IPS-18c (cell line): Measurements from ENCODE around the gene PERP.

Experiments
- H3K4me3 ChIP-seq: 2 replicates; pipeline ENCODE4 v1.7.0; 2013; ENCODE audit warnings: low read depth, mild to moderate bottlenecking, low read length, moderate library complexity; ENCODE audit not compliant: insufficient read depth
- H3K9me3 ChIP-seq: one replicate; pipeline ENCODE4 v1.6.1; 2013; ENCODE audit warnings: mild to moderate bottlenecking, low read length, moderate library complexity; ENCODE audit not compliant: control insufficient read depth, insufficient read depth

PERP gene

GRCh38 chr6:138107752-138108592 lies 753 bp upstream of the PERP start:
- H3K4me3 ChIP-seq: peak overlapping the region; percentile 81
- no peaks in the 10 kb centered on the region for H3K9me3 ChIP-seq

GRCh38 chr6:138106665-138107077 lies 548 bp downstream of the PERP start:
- no peaks in the 10 kb centered on the region for H3K9me3 ChIP-seq
- peak overlapping the region; percentile 81 for H3K4me3 ChIP-seq

- H3K4me3 ChIP-seq: peak overlapping the region; percentile 81
- H3K9me3 ChIP-seq: no peaks in the 10 kb centered on the region
Measured at GRCh38 chr6:138105880-138106664, 1.1 kb downstream of the PERP start.

- Histone ChIP-seq H3K9me3 (no peaks in the 10 kb centered on the region), H3K4me3 (peak overlapping the region; percentile 16; the same call in 1 of the 2 replicates)
Measured at GRCh38 chr6:138105446-138105845, 1.8 kb downstream of the PERP start.

- Histone ChIP-seq H3K9me3 (no peaks in the 10 kb centered on the region), H3K4me3 (no peak overlapping the region)
Measured at GRCh38 chr6:138104618-138105213, 2.5 kb downstream of the PERP start.

GRCh38 chr6:138103871-138104270 lies 3.3 kb downstream of the PERP start:
- no peak overlapping the region for H3K4me3 ChIP-seq
- no peaks in the 10 kb centered on the region for H3K9me3 ChIP-seq

GRCh38 chr6:138101946-138102731 lies 5.1 kb downstream of the PERP start:
- no peaks in the 10 kb centered on the region for H3K9me3 ChIP-seq

GRCh38 chr6:138099832-138100231 lies 7.4 kb downstream of the PERP start:
- Histone ChIP-seq H3K4me3 (no peak overlapping the region), H3K9me3 (no peaks in the 10 kb centered on the region)

More at GRCh38 chr6:138101946-138102731, 5.1 kb downstream of the PERP start:
- no peak overlapping the region for H3K4me3 ChIP-seq

- Histone ChIP-seq H3K9me3 (no peaks in the 10 kb centered on the region), H3K4me3 (no peak overlapping the region)
Measured at GRCh38 chr6:138098306-138098705, 8.9 kb downstream of the PERP start.

GRCh38 chr6:138094260-138094659 lies 13.0 kb downstream of the PERP start:
- H3K9me3 ChIP-seq: no peaks in the 10 kb centered on the region
- no peak overlapping the region for H3K4me3 ChIP-seq

GRCh38 chr6:138093632-138094031 lies 13.6 kb downstream of the PERP start:
- Histone ChIP-seq H3K4me3 (no peak overlapping the region), H3K9me3 (no peaks in the 10 kb centered on the region)

- no peak overlapping the region for H3K4me3 ChIP-seq
- H3K9me3 ChIP-seq: no peaks in the 10 kb centered on the region
Measured at GRCh38 chr6:138092686-138093085, 14.5 kb downstream of the PERP start.

- Histone ChIP-seq H3K9me3 (no peaks in the 10 kb centered on the region), H3K4me3 (no peak overlapping the region)
Measured at GRCh38 chr6:138089325-138089724, 17.9 kb downstream of the PERP start.

GRCh38 chr6:138088326-138088762 lies 18.9 kb downstream of the PERP start:
- Histone ChIP-seq H3K4me3 (no peak overlapping the region), H3K9me3 (no peaks in the 10 kb centered on the region)

- no peaks in the 10 kb centered on the region for H3K9me3 ChIP-seq
- no peak overlapping the region for H3K4me3 ChIP-seq
Measured at GRCh38 chr6:138087593-138088325, 19.5 kb downstream of the PERP start.

GRCh38 chr6:138086573-138087196 lies 20.5 kb downstream of the PERP start:
- H3K4me3 ChIP-seq: no peak overlapping the region

More at GRCh38 chr6:138086573-138087196, 20.5 kb downstream of the PERP start:
- no peaks in the 10 kb centered on the region for H3K9me3 ChIP-seq
